ENCODE results near the gene B4GALNT4. TPM values are rescaled to one million over a fixed set of nuclear protein-coding genes. Genes with fewer than 3 reads are reported as not detected.

B4GALNT4 gene
- total and polyA plus RNA-seq, 2 of the 8 experiments (the other 6 are each of a cell fraction or from before 2014, with no cell fraction given) = 40.9 to 76.3 TPM

- no peak overlapping the region for H3K4me3 ChIP-seq (ENCODE audit: extremely low read depth in 1 of 4, insufficient read depth in 2 of 4, low read depth in 3 of 4, low read length in 4 of 4)
- H3K9me3 ChIP-seq (ENCODE audit: insufficient read depth in 2 of 2, low read depth in 1 of 2, low read length in 1 of 2) = peaks cover 4% of the 10 kb centered on the region in 2 experiments; a peak in 1 of 4 replicates
- H3K56ac ChIP-seq (replicated peaks; ENCODE audit: insufficient read length, low read depth, low read length) = peak overlapping the region; percentile 42
- no peak overlapping the region for H2AK5ac ChIP-seq (ENCODE audit: low read depth, low read length)
- no peak overlapping the region for H2BK15ac ChIP-seq (ENCODE audit: low read length)
- FAIRE-seq (no peak), DNase-seq (ENCODE audit: low read depth in 1 of 2, low spot score in 2 of 2) (peak in 1 of 2 experiments; percentile 43)
- peak overlapping the region; percentile 93 for H4K91ac ChIP-seq (replicated peaks; ENCODE audit: insufficient read length, low read length)
- ChIA-PET CTCF (ENCODE audit: partially characterized antibody) (interaction anchor here (2.4 kb wide), 1 partner anchor 10 kb away, joined by 6 read pairs; no protein-coding TSS in a partner anchor), POLR2A (ENCODE audit: partially characterized antibody) (interaction anchor here (1.1 to 1.2 kb wide), 2 partner anchors 17 to 26 kb away, joined by 3 read pairs; no protein-coding TSS in a partner anchor)
- H3K4me1 ChIP-seq (replicated peaks in 1 of 4; ENCODE audit: control insufficient read depth in 3 of 4, insufficient read depth in 4 of 4, low read length in 3 of 4) = peaks cover 0 to 14% (median 2%) of the 10 kb centered on the region in 4 experiments; a peak in 4 of 7 replicates
- no peak overlapping the region for H3K14ac ChIP-seq (ENCODE audit: insufficient read length)
- no peaks in the 10 kb centered on the region for H4K20me1 ChIP-seq (replicated peaks in 1 of 2; ENCODE audit: control insufficient read depth in 1 of 2, insufficient read depth in 2 of 2, low read length in 2 of 2)
- no peaks in the 10 kb centered on the region for H3K79me1 ChIP-seq (ENCODE audit: low read depth, low read length)
- H3K23ac ChIP-seq (ENCODE audit: insufficient read length) = no peak overlapping the region
- H2BK5ac ChIP-seq (ENCODE audit: low read depth, low read length) = peak overlapping the region; percentile 31; the same call in 1 of the 2 replicates
- no peak overlapping the region for H3K4me2 ChIP-seq (ENCODE audit: insufficient read depth in 1 of 2, low read depth in 2 of 2, low read length in 2 of 2)
- peak overlapping the region; percentile 78; the same call in 1 of the 2 replicates for H3K18ac ChIP-seq (ENCODE audit: extremely low read depth, low read length)
- no peaks in the 10 kb centered on the region for H3K36me3 ChIP-seq (ENCODE audit: control insufficient read depth in 2 of 4, insufficient read depth in 4 of 4, low read length in 3 of 4)
- no peaks in the 10 kb centered on the region for H3K79me2 ChIP-seq (ENCODE audit: control insufficient read depth in 1 of 2, insufficient read depth in 2 of 2, low read length in 2 of 2)
- H3K4ac ChIP-seq (replicated peaks; ENCODE audit: insufficient read length, low read depth, low read length) = no peak overlapping the region
- H2AFZ ChIP-seq (ENCODE audit: low read length) = no peak overlapping the region
- no peaks in the 10 kb centered on the region for H3K27me3 ChIP-seq (replicated peaks in 1 of 4; ENCODE audit: control insufficient read depth in 3 of 4, extremely low read depth in 1 of 4, insufficient read depth in 3 of 4, low read length in 3 of 4)
- TF ChIP-seq SIRT6 (IDR thresholded peaks at IDR 0.05; ENCODE audit: low read length) (no peak), CTCF (IDR thresholded peaks at IDR 0.05; ENCODE audit: control extremely low read depth in 1 of 3, insufficient read depth in 1 of 3, low read depth in 1 of 3, low read length in 3 of 3) (no peak), EZH2 (IDR thresholded peaks at IDR 0.05; ENCODE audit: low read depth, low read length, severe bottlenecking) (no peak), RAD21 (IDR thresholded peaks at IDR 0.05 in 1 of 2, conservative IDR thresholded peaks at IDR 0.05 in 1 of 2; ENCODE audit: low read depth in 2 of 2, low read length in 2 of 2) (no peak), GABPA (IDR thresholded peaks at IDR 0.05; ENCODE audit: borderline replicate concordance, insufficient read depth, low read length) (no peak), YY1 (IDR thresholded peaks at IDR 0.05; ENCODE audit: low read depth, low read length) (no peak), SP4 (IDR thresholded peaks at IDR 0.05; ENCODE audit: low read length) (no peak), CHD2 (IDR thresholded peaks at IDR 0.05; ENCODE audit: low read length) (no peak), CBX5 (IDR thresholded peaks at IDR 0.05; ENCODE audit: low read depth, low read length) (no peak), NANOG (IDR thresholded peaks at IDR 0.05; ENCODE audit: insufficient read depth, low read depth, low read length, poor library complexity, severe bottlenecking) (no peak)
- no peak overlapping the region for H3K27ac ChIP-seq (ENCODE audit: low read depth, low read length)
- H4K8ac ChIP-seq (ENCODE audit: extremely low read depth, insufficient read depth, low read length) = peak overlapping the region; percentile 62; the same call in 1 of the 2 replicates
- H4K5ac ChIP-seq (ENCODE audit: insufficient read length, low read depth, low read length) = no peak overlapping the region
- H2BK12ac ChIP-seq (ENCODE audit: low read depth, low read length) = peak overlapping the region; percentile 64; the same call in 1 of the 2 replicates
- no peak overlapping the region for H2BK120ac ChIP-seq (replicated peaks; ENCODE audit: low read depth, low read length)
- no peak overlapping the region for H3K9ac ChIP-seq (replicated peaks in 1 of 4; ENCODE audit: extremely low read depth in 1 of 4, low read depth in 3 of 4, low read length in 3 of 4)
- WGBS, 2 experiments (ENCODE audit: extremely low coverage in 1 of 2, insufficient coverage in 1 of 2, insufficient read length in 1 of 2, insufficient replicate concordance in 2 of 2, low coverage in 1 of 2, low lambda C conversion rate in 2 of 2, missing lambda C conversion rate in 1 of 2) = 86% methylated on average over 6 of the region's 6 CpGs; no CpG with 5 or more reads in 1 of the 2 experiments
- no peaks in the 10 kb centered on the region for H3K23me2 ChIP-seq (ENCODE audit: low read depth, low read length)
- peak overlapping the region; percentile 26; the same call in 1 of the 2 replicates for H2BK20ac ChIP-seq (ENCODE audit: low read length)
Measured at GRCh38 chr11:326592-326841, 42.8 kb upstream of the B4GALNT4 start.

Data from H1 (cell line).